K562 (cell line): ENCODE results near the gene ARHGEF40. TPM values are rescaled to one million over a fixed set of nuclear protein-coding genes. Genes with fewer than 3 reads are reported as not detected.

Experiments
- ARID1B ChIP-seq: fragments of 450-650 bp; IDR thresholded peaks from 2 replicates; pipeline ENCODE4 v1.6.1; 2016; ENCODE audit warnings: antibody characterized with exemption, mild to moderate bottlenecking, inconsistent platforms
- FIP1L1 ChIP-seq: fragments of 200-400 bp; formaldehyde crosslinking; IDR thresholded peaks from 2 replicates; pipeline ENCODE4 v1.6.1; 2018; ENCODE audit warnings: mild to moderate bottlenecking, low read depth, low read length; ENCODE audit not compliant: poor library complexity, severe bottlenecking
- FOSL1 ChIP-seq: fragments of 200-800 bp; sonication (Bioruptor generic); conservative IDR thresholded peaks from 2 replicates; pipeline ENCODE4 v1.6.1; 2016; ENCODE audit warnings: missing genetic modification characterization, missing compliant biosample characterization
- FOXK2 ChIP-seq, 2 experiments: fragments of 450-650 bp; IDR thresholded peaks in 1 of 2; conservative IDR thresholded peaks in 1 of 2; 2 replicates each; pipeline ENCODE4 v1.6.1; 2016; ENCODE audit warnings: low read depth in 2 of 2, mild to moderate bottlenecking in 1 of 2
- HSF4 ChIP-seq: fragments of 250-450 bp; sonication (Bioruptor Pico); IDR thresholded peaks from 2 replicates; pipeline ENCODE4 v2.1.2; 2022; ENCODE audit warnings: mild to moderate bottlenecking, moderate library complexity, borderline replicate concordance
- LEF1 ChIP-seq: fragments of 450-650 bp; IDR thresholded peaks from 2 replicates; pipeline ENCODE4 v1.6.1; 2016; ENCODE audit warnings: mild to moderate bottlenecking
- MAFG ChIP-seq: fragments of 450-650 bp; conservative IDR thresholded peaks from 2 replicates; pipeline ENCODE4 v1.6.1; 2016; ENCODE audit warnings: missing genetic modification characterization, missing compliant biosample characterization
- MEIS2 ChIP-seq: fragments of 450-650 bp; IDR thresholded peaks from 2 replicates; pipeline ENCODE4 v1.6.1; 2014; ENCODE audit warnings: mild to moderate bottlenecking; ENCODE audit not compliant: partially characterized antibody
- MTA2 ChIP-seq: fragments of 450-650 bp; IDR thresholded peaks from 2 replicates; pipeline ENCODE4 v1.6.1; 2016; ENCODE audit warnings: low read depth
- NFE2 ChIP-seq: IDR thresholded peaks from 2 replicates; pipeline ENCODE4 v1.6.1; 2014; ENCODE audit warnings: antibody characterized with exemption, low read depth
- NFIC ChIP-seq: fragments of 450-650 bp; IDR thresholded peaks from 2 replicates; pipeline ENCODE4 v1.6.1; 2017; ENCODE audit warnings: mild to moderate bottlenecking, inconsistent platforms
- RBFOX2 ChIP-seq: fragments of 200-400 bp; formaldehyde crosslinking; IDR thresholded peaks from 2 replicates; pipeline ENCODE4 v1.6.1; 2017; ENCODE audit warnings: low read depth, mild to moderate bottlenecking, low read length, moderate library complexity
- RCOR1 ChIP-seq, 2 experiments: IDR thresholded peaks; 2 replicates each; pipeline ENCODE4 v1.6.1; 2012; ENCODE audit warnings: low read depth in 2 of 2, low read length in 2 of 2, borderline replicate concordance in 1 of 2, improper control_type of control experiment in 1 of 2
- RFX1 ChIP-seq: fragments of 450-650 bp; IDR thresholded peaks from 2 replicates; pipeline ENCODE4 v1.6.1; 2016; ENCODE audit warnings: mild to moderate bottlenecking, moderate library complexity
- SMARCC2 ChIP-seq: fragments of 450-650 bp; IDR thresholded peaks from 2 replicates; pipeline ENCODE4 v1.6.1; 2017; ENCODE audit warnings: antibody characterized with exemption, moderate library complexity, mild to moderate bottlenecking, low read depth
- TCF3 ChIP-seq: sonication (generic); formaldehyde crosslinking; IDR thresholded peaks from 2 replicates; pipeline ENCODE4 v1.4.0; 2020; ENCODE audit warnings: mild to moderate bottlenecking, missing genetic modification reagents
- ZKSCAN8 ChIP-seq: fragments of 200-800 bp; sonication (Bioruptor generic); IDR thresholded peaks from 2 replicates; pipeline ENCODE4 v1.6.1; 2016; ENCODE audit warnings: missing genetic modification characterization, missing compliant biosample characterization
- polyA plus RNA-seq, 8 experiments: library from polyadenylated mRNA; depleted of rRNA in 4 of 8; stranded (reverse) in 5 of 8; unstranded in 3 of 8; fragments of >200 nt; fragmentation: Nextera tagmentation in 2 of 8; fragmentation: Illumina TruSeq in 1 of 8; extraction: Ambion mirVana in 2 of 8; extraction: Trizol in 1 of 8; gene quantifications; 2 replicates each; pipeline versions ENCODE4 v1.2.1 to v1.2.3, GENCODE V29; 2011 to 2014; ENCODE audit warnings: inconsistent platforms in 1 of 8, missing spikeins in 1 of 8
- total RNA-seq, 7 experiments: library from RNA; depleted of rRNA in 6 of 7; stranded (reverse); fragments of >200 nt in 6 of 7; fragmentation: Illumina TruSeq in 2 of 7; extraction: Trizol in 2 of 7; gene quantifications; 2 replicates each; pipeline versions ENCODE4 v1.2.1 to v1.2.3, GENCODE V29; 2011 to 2021; ENCODE audit warnings: low replicate concordance in 1 of 7
- TF ChIP-seq, protein P1 (sequence below), 2 experiments: IDR thresholded peaks; 2 replicates each; pipeline ENCODE4 v1.6.1; 2012; ENCODE audit warnings: improper control_type of control experiment in 2 of 2, low read depth in 2 of 2, low read length in 2 of 2, borderline replicate concordance in 1 of 2
- TF ChIP-seq, protein P2 (sequence below), 2 experiments: IDR thresholded peaks in 1 of 2; conservative IDR thresholded peaks in 1 of 2; 2 replicates each; pipeline ENCODE4 v1.6.1; 2016; ENCODE audit warnings: low read depth in 2 of 2, mild to moderate bottlenecking in 1 of 2, missing compliant biosample characterization in 1 of 2, missing genetic modification characterization in 1 of 2, moderate library complexity in 1 of 2
- TF ChIP-seq, protein P3 (sequence below), 2 experiments: fragments of 450-650 bp; conservative IDR thresholded peaks; 2 replicates each; pipeline ENCODE4 v1.6.1; 2017; ENCODE audit warnings: mild to moderate bottlenecking in 2 of 2, moderate library complexity in 2 of 2

Gene ARHGEF40
- total and polyA plus RNA-seq, 9 of the 15 experiments (the other 6 are each of a cell fraction or from before 2014, with no cell fraction given): 0.42 to 6.3 (median 3.8) TPM

GRCh38 chr14:21107283-21107800 is 37.2 kb downstream of the ARHGEF40 start (continued):
- TF ChIP-seq, protein P1, sequence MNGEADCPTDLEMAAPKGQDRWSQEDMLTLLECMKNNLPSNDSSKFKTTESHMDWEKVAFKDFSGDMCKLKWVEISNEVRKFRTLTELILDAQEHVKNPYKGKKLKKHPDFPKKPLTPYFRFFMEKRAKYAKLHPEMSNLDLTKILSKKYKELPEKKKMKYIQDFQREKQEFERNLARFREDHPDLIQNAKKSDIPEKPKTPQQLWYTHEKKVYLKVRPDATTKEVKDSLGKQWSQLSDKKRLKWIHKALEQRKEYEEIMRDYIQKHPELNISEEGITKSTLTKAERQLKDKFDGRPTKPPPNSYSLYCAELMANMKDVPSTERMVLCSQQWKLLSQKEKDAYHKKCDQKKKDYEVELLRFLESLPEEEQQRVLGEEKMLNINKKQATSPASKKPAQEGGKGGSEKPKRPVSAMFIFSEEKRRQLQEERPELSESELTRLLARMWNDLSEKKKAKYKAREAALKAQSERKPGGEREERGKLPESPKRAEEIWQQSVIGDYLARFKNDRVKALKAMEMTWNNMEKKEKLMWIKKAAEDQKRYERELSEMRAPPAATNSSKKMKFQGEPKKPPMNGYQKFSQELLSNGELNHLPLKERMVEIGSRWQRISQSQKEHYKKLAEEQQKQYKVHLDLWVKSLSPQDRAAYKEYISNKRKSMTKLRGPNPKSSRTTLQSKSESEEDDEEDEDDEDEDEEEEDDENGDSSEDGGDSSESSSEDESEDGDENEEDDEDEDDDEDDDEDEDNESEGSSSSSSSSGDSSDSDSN (IDR thresholded peaks at IDR 0.05; ENCODE audit: borderline replicate concordance in 1 of 2, low read depth in 2 of 2, low read length in 2 of 2): 0 out of 4 replicates have a peak, but pooled peaks of 1 of the 2 experiments have one; percentile 53
- TF ChIP-seq RCOR1 (IDR thresholded peaks at IDR 0.05; ENCODE audit: borderline replicate concordance in 1 of 2, low read depth in 2 of 2, low read length in 2 of 2): 0 out of 4 replicates have a peak, but pooled peaks of 1 of the 2 experiments have one; percentile 33
- peak; percentile 11; the same call in 1 of the 2 replicates for TF ChIP-seq RBFOX2
- TF ChIP-seq, protein P2, sequence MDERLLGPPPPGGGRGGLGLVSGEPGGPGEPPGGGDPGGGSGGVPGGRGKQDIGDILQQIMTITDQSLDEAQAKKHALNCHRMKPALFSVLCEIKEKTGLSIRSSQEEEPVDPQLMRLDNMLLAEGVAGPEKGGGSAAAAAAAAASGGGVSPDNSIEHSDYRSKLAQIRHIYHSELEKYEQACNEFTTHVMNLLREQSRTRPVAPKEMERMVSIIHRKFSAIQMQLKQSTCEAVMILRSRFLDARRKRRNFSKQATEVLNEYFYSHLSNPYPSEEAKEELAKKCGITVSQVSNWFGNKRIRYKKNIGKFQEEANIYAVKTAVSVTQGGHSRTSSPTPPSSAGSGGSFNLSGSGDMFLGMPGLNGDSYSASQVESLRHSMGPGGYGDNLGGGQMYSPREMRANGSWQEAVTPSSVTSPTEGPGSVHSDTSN (CRISPR knock-in tag; IDR thresholded peaks at IDR 0.05; ENCODE audit: low read depth): peak; percentile 14; the same call in 1 of the 2 replicates
- TF ChIP-seq, protein P2 (tag; conservative IDR thresholded peaks at IDR 0.05; ENCODE audit: low read depth): peak; percentile 92
- peak; percentile 76 for TF ChIP-seq TCF3 (CRISPR knock-in tag)
- peak; percentile 75; the same call in 1 of the 2 replicates for TF ChIP-seq NFIC
- TF ChIP-seq ARID1B: peak; percentile 85
- no peak for TF ChIP-seq FIP1L1
- TF ChIP-seq LEF1: peak; percentile 25; the same call in 1 of the 2 replicates
- peak; percentile 74 for TF ChIP-seq FOSL1 (tag)
- 0 out of 2 replicates have a peak, but pooled peaks have one; percentile 6 for TF ChIP-seq MAFG (tag)
- no peak for TF ChIP-seq SMARCC2
- 0 out of 2 replicates have a peak, but pooled peaks have one; percentile 22 for TF ChIP-seq ZKSCAN8
- peak; percentile 99 for TF ChIP-seq MEIS2
- TF ChIP-seq HSF4 (CRISPR knock-in tag): no peak
- TF ChIP-seq, protein P3, sequence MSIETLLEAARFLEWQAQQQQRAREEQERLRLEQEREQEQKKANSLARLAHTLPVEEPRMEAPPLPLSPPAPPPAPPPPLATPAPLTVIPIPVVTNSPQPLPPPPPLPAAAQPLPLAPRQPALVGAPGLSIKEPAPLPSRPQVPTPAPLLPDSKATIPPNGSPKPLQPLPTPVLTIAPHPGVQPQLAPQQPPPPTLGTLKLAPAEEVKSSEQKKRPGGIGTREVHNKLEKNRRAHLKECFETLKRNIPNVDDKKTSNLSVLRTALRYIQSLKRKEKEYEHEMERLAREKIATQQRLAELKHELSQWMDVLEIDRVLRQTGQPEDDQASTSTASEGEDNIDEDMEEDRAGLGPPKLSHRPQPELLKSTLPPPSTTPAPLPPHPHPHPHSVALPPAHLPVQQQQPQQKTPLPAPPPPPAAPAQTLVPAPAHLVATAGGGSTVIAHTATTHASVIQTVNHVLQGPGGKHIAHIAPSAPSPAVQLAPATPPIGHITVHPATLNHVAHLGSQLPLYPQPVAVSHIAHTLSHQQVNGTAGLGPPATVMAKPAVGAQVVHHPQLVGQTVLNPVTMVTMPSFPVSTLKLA (conservative IDR thresholded peaks at IDR 0.05): peak; percentile 5 to 51; a peak in 1 of 4 replicates
- TF ChIP-seq NFE2: peak; percentile 77
- TF ChIP-seq RFX1: 0 out of 2 replicates have a peak, but pooled peaks have one; percentile 22
- TF ChIP-seq MTA2: 0 out of 2 replicates have a peak, but pooled peaks have one; percentile 15
- TF ChIP-seq FOXK2 (conservative IDR thresholded peaks at IDR 0.05 in 1 of 2, IDR thresholded peaks at IDR 0.05 in 1 of 2; ENCODE audit: low read depth in 2 of 2): 0 out of 4 replicates have a peak, but pooled peaks of 1 of the 2 experiments have one; percentile 27
